NB4 (cell line): Measurements from ENCODE around the gene RNF145.
A peak's percentile ranks its signal among the peaks of the same experiment; 100 is the strongest.
"Not testable (repeated sequence)": the region's sequence is repeated elsewhere in the genome, so short reads cannot be mapped to it uniquely, and the experiment has no call there.

ENCODE experiments used
- DNase-seq: peaks from one replicate; pipeline ENCODE4 v3.0.0; 2010; ENCODE audit warnings: low read depth
- H3K4me3 ChIP-seq: one replicate; pipeline ENCODE4 v1.5.1; 2011; ENCODE audit warnings: mild to moderate bottlenecking, low read depth, low read length, moderate library complexity
- MYC ChIP-seq: IDR thresholded peaks from 2 replicates; pipeline ENCODE4 v1.6.1; 2011; ENCODE audit warnings: low read depth, low read length
- POLR2A ChIP-seq: IDR thresholded peaks from 2 replicates; pipeline ENCODE4 v1.6.1; 2011; ENCODE audit warnings: mild to moderate bottlenecking; ENCODE audit not compliant: insufficient read length; ENCODE audit errors: extremely low read depth
- TF ChIP-seq, protein P1 (sequence below): IDR thresholded peaks from one replicate; pipeline ENCODE4 v1.5.1; 2012; ENCODE audit warnings: low read depth, low read length
- TF ChIP-seq, protein P2 (sequence below): IDR thresholded peaks from 2 replicates; pipeline ENCODE4 v1.6.1; 2011; ENCODE audit warnings: low read depth, low read length

Gene RNF145

DNA sequence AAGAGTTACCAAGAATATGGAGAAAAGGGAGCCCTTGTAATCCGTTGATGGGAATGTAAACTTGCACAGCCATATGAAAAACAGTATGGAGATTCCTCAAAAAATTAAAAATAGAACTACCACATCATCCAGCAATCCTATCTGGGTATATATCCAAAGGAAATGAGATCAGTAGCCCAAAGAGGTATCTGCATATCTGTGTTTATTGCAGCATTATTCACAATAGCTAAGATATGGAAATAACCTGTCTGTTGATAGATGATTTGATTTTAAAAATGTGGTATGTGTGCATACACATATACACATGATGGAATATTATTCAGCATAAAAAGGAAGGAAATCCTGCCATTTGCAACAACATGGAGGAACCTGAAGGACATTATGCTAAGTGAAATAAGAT is 61.4 kb downstream of the RNF145 start:
- no peak overlapping the region for H3K4me3 ChIP-seq
- TF ChIP-seq, protein P1, sequence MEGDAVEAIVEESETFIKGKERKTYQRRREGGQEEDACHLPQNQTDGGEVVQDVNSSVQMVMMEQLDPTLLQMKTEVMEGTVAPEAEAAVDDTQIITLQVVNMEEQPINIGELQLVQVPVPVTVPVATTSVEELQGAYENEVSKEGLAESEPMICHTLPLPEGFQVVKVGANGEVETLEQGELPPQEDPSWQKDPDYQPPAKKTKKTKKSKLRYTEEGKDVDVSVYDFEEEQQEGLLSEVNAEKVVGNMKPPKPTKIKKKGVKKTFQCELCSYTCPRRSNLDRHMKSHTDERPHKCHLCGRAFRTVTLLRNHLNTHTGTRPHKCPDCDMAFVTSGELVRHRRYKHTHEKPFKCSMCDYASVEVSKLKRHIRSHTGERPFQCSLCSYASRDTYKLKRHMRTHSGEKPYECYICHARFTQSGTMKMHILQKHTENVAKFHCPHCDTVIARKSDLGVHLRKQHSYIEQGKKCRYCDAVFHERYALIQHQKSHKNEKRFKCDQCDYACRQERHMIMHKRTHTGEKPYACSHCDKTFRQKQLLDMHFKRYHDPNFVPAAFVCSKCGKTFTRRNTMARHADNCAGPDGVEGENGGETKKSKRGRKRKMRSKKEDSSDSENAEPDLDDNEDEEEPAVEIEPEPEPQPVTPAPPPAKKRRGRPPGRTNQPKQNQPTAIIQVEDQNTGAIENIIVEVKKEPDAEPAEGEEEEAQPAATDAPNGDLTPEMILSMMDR: no peak
- TF ChIP-seq, protein P2, sequence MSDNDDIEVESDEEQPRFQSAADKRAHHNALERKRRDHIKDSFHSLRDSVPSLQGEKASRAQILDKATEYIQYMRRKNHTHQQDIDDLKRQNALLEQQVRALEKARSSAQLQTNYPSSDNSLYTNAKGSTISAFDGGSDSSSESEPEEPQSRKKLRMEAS: no peak
- TF ChIP-seq POLR2A (no peak), MYC (no peak)
- no peak for DNase-seq

DNA sequence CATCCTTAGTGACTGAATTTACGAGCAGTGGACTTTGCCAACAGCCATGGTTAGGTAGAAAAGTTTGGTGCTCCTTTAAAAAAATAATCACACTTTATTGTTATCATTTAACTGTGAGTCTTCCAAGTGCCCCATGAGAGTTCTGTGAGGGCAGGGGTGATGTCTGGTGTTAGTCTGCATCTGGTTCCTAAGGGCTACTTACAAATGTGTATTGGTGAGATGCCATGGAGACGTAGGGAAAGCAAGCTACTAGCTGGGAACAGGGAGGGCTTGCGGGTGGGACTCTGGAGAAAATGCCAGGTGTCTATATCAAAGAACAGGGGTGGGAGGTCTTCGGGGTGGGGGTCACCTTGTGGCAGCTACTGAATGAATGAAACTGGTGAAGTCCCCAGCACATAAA is 62.5 kb downstream of the RNF145 start:
- no peak overlapping the region for H3K4me3 ChIP-seq
- no peak for TF ChIP-seq MYC
- TF ChIP-seq, protein P2: no peak
- TF ChIP-seq POLR2A: no peak
- TF ChIP-seq, protein P1: no peak
- no peak for DNase-seq

DNA sequence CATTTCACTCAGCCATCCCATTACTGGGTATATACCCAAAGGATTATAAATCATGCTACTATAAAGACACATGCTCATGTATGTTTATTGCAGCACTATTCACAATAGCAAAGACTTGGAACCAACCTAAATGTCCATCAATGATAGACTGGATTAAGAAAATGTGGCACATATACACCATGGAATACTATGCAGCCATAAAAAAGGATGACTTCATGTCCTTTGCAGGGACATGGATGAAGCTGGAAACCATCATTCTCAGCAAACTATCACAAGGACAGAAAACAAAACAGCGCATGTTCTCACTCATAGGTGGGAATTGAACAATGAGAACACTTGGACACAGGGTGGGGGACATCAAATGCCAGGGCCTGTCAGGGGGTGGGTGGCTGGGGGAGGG is 64.2 kb downstream of the RNF145 start:
- not testable (repeated sequence) for H3K4me3 ChIP-seq, DNase-seq

DNA sequence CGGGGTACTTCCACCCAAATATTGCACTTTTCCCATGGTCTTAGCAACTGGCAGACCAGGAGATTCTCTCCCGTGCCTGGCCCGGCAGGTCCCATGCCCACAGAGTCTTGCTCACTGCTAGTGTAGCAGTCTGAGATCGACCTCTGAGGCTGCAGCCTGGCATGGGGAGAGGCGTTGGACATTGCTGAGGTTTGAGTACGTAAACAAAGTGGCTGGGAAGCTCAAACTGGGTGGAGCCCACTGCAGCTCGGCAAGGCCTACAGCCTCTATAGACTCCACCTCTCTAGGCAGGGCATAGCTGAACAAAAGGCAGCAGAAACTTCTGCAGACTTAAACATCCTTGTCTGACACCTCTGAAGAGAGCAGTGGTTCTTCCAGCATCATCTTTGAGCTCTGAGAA is 69.6 kb downstream of the RNF145 start:
- DNase-seq: no peak
- H3K4me3 ChIP-seq: no peak overlapping the region
- no peak for TF ChIP-seq POLR2A

DNA sequence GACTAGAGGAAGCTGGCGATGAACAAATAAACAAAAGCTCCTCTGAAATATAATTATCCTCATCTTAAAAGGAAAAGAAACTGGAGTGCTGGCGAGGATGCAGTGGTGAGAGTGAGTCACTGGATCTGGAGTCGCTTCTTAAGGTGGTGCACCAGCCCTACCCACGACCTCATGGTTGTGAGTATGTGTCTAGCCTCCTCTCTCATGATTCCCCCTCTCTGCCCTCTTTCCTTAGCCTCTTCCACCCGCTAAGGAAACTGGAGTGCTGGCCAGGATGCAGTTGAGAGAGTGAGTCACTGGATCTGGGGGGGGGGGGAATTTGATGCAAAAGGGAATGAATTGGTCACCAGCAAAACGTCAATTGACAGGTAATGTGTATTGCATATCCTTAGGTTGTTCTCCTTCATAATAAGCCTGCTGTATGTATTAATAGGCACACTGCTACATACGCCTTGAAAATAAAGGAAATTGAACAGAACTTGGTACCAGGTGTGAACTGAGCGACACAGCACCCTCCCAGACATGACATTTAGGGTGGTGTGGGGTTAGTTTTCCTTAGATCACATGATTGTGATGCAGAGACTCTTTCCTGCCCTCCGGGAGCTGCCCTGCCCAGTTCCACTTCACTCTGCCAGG is 73.3 kb downstream of the RNF145 start:
- TF ChIP-seq, protein P2: no peak
- TF ChIP-seq POLR2A: no peak
- TF ChIP-seq MYC: no peak
- no peak overlapping the region for H3K4me3 ChIP-seq
- no peak for DNase-seq

DNA sequence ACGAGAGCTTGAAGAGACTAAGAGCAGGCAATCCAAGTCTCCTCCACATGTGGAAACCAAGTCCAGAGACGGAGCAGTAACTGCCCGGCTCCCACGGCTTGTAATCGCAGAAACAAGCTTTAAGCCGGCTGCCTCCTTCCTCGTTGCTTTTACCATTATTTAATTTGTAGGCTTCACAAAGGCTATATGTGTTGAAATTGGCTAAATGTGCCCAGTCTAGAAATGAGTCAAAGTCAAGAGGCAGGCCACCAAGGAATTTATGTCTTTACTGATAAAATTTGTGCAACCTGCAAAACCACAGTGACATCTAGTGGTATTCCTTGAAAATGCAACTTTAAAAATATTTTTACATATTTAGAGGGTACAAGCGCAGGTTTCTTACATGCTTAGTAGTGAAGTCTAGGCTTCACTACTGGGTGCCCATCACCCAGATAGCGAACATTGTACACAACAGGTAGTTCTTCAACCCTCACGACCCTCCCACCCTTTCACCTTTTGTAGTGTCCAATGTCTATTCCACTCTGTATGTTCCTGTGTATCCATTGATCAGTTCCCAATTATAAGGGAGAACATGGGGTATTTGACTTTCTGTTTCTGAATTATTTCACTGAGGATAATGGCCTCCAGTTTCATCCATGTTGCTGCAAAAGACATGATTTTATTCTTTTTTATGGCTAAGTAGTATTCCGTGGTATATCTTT is 76.2 kb downstream of the RNF145 start:
- peak; percentile 70 for DNase-seq
- TF ChIP-seq, protein P1: peak; percentile 42
- no peak for TF ChIP-seq MYC
- H3K4me3 ChIP-seq: no peak overlapping the region

DNA sequence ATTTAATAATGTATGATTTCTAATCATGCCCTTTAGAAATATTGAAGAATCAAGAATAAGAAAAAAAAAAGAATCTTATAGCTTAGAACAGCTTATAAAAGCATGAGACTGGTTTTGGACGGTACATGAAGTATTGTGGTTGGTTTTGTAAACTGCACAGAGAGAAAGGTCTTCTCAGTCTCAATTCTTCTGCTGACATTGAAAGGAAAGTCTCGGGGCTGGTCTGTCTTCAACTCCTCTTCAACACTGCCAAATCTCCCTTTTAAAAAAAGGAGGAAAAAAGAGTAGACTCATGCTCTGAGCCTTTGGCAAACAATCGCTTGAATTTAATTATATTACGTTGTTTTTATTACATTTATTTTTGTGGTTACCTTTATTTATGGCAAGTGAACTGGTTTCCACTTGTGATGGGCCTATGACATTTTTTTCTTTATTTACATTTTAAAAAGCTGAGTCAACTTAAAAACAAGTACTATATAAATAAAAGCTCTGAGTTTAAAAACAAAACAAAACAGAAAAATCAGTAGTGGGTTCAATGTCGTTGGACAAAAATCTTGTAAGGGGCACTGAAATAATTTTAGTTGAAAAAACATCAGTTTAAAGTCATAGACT is 76.8 kb downstream of the RNF145 start:
- no peak overlapping the region for H3K4me3 ChIP-seq
- TF ChIP-seq, protein P2: no peak
- TF ChIP-seq POLR2A (no peak), MYC (no peak)
- TF ChIP-seq, protein P1: no peak
- DNase-seq: no peak
